K562 treated with DMSO at 1 percent for 48 hours (cell line): Measurements from ENCODE around the gene RGS21. TPM values are rescaled to one million over a fixed set of nuclear protein-coding genes. Genes with fewer than 3 reads are reported as not detected.

Experiments used
- total RNA-seq: library from RNA; unstranded; fragments of 300-600 nt; gene quantifications from 2 replicates; pipeline ENCODE4 v1.2.3, GENCODE V29; 2022; ENCODE audit warnings: low replicate concordance; ENCODE audit errors: extremely low read depth

Gene RGS21
- total RNA-seq = not detected in 2 replicates

GRCh38 chr1:192316942-192317450, at the start of gene RGS21:
Gene RGS21, plus strand, starts transcription at chr1:192316992. Its CDS starts 26,045 bp downstream, at chr1:192343037.

Other genes starting within 250 kb of the RGS21 start
- gene RGS18, start 158.5 kb upstream of the RGS21 start, total RNA-seq = not detected in 2 replicates